Stimulated activated CD4-positive, alpha-beta T cell treated with anti-CD3 and anti-CD28 coated beads, Interleukin-2, amount 100 ng/mL, for 48 hours (primary cell): ENCODE measurements around the gene ZNF428.
"Not testable (repeated sequence)": the region's sequence is repeated elsewhere in the genome, so short reads cannot be mapped to it uniquely, and the experiment has no call there.

ENCODE experiments used
- DNase-seq, 2 donors: peaks; one replicate each; pipeline ENCODE4 v3.0.0-alpha.2; 2020

Gene ZNF428

GRCh38 chr19:43591904-43592772 is 27.3 kb downstream of the ZNF428 start:
- DNase-seq: no peak

- DNase-seq: no peak
Measured at GRCh38 chr19:43589678-43590077, 29.8 kb downstream of the ZNF428 start.

GRCh38 chr19:43589277-43589676 is 30.2 kb downstream of the ZNF428 start:
- no peak for DNase-seq

GRCh38 chr19:43587029-43587428 is 32.4 kb downstream of the ZNF428 start:
- DNase-seq: not testable (repeated sequence)

GRCh38 chr19:43586346-43586745 is 33.1 kb downstream of the ZNF428 start:
- no peak for DNase-seq

- no peak for DNase-seq
Measured at GRCh38 chr19:43584484-43584883, 34.9 kb downstream of the ZNF428 start.

- no peak for DNase-seq
Measured at GRCh38 chr19:43582495-43582894, 36.9 kb downstream of the ZNF428 start.

GRCh38 chr19:43581467-43581866 is 38.0 kb downstream of the ZNF428 start:
- no peak for DNase-seq

- DNase-seq: no peak
Measured at GRCh38 chr19:43578787-43579186, 40.6 kb downstream of the ZNF428 start.

GRCh38 chr19:43575955-43576878 is 43.2 kb downstream of the ZNF428 start:
- DNase-seq: no peak

- DNase-seq: peak; percentile 91 to 94
Measured at GRCh38 chr19:43575156-43575950, 44.1 kb downstream of the ZNF428 start, which contains the start of the genes PINLYP and XRCC1. Gene PINLYP, plus strand, starts transcription at chr19:43575801. Its CDS starts 1,391 bp downstream, at chr19:43577192. Gene XRCC1, minus strand, starts transcription at chr19:43575527. Its CDS starts 69 bp downstream, at chr19:43575458.

GRCh38 chr19:43574424-43575155 is 44.8 kb downstream of the ZNF428 start:
- no peak for DNase-seq

GRCh38 chr19:43572171-43572588 is 47.2 kb downstream of the ZNF428 start:
- DNase-seq: no peak

- DNase-seq: no peak
Measured at GRCh38 chr19:43570174-43570791, 49.1 kb downstream of the ZNF428 start.

GRCh38 chr19:43569657-43570056 is 49.8 kb downstream of the ZNF428 start:
- DNase-seq: no peak

GRCh38 chr19:43564800-43565199 is 54.6 kb downstream of the ZNF428 start:
- no peak for DNase-seq

GRCh38 chr19:43563816-43564457 is 55.5 kb downstream of the ZNF428 start:
- no peak for DNase-seq

GRCh38 chr19:43562698-43563241 is 56.7 kb downstream of the ZNF428 start:
- peak; percentile 43 to 47 for DNase-seq

GRCh38 chr19:43562226-43562697 is 57.2 kb downstream of the ZNF428 start:
- DNase-seq: no peak
